IMR-90 (cell line): ENCODE measurements around the gene RAET1G.

Experiments used
- CEBPB ChIP-seq: IDR thresholded peaks from 2 replicates; pipeline ENCODE4 v1.6.1; 2012; ENCODE audit warnings: low read depth, low read length, improper control_type of control experiment
- CHD1 ChIP-seq: IDR thresholded peaks from 2 replicates; pipeline ENCODE4 v1.6.1; 2012; ENCODE audit warnings: low read depth, low read length, improper control_type of control experiment
- CTCF ChIP-seq: conservative IDR thresholded peaks from 2 replicates; pipeline ENCODE4 v1.5.1; 2012; ENCODE audit warnings: mild to moderate bottlenecking, low read depth, low read length, improper control_type of control experiment
- ELK1 ChIP-seq: fragments of 150-350 bp; IDR thresholded peaks from 2 replicates; pipeline ENCODE4 v1.6.1; 2016; ENCODE audit warnings: low read depth, mild to moderate bottlenecking, low read length, moderate library complexity, borderline replicate concordance
- FOS ChIP-seq: fragments of 150-350 bp; IDR thresholded peaks from 2 replicates; pipeline ENCODE4 v1.6.1; 2016; ENCODE audit warnings: low read depth, low read length
- MAFK ChIP-seq: IDR thresholded peaks from 2 replicates; pipeline ENCODE4 v1.6.1; 2012; ENCODE audit warnings: low read depth, low read length, improper control_type of control experiment
- MXI1 ChIP-seq: IDR thresholded peaks from 2 replicates; pipeline ENCODE4 v1.6.1; 2012; ENCODE audit warnings: low read depth, mild to moderate bottlenecking, low read length, moderate library complexity, borderline replicate concordance
- NFE2L2 ChIP-seq: fragments of 150-350 bp; IDR thresholded peaks from 2 replicates; pipeline ENCODE4 v1.6.1; 2016; ENCODE audit warnings: low read depth, mild to moderate bottlenecking, low read length
- POLR2A ChIP-seq: IDR thresholded peaks from 2 replicates; pipeline ENCODE4 v1.6.1; 2012; ENCODE audit warnings: mild to moderate bottlenecking, low read depth, low read length
- RAD21 ChIP-seq: IDR thresholded peaks from 2 replicates; pipeline ENCODE4 v1.6.1; 2012; ENCODE audit warnings: low read length, improper control_type of control experiment
- RCOR1 ChIP-seq: IDR thresholded peaks from 2 replicates; pipeline ENCODE4 v1.6.1; 2012; ENCODE audit warnings: mild to moderate bottlenecking, low read length, improper control_type of control experiment; ENCODE audit not compliant: insufficient replicate concordance
- SMC3 ChIP-seq: fragments of 150-350 bp; IDR thresholded peaks from 2 replicates; pipeline ENCODE4 v1.6.1; 2016; ENCODE audit warnings: low read depth, mild to moderate bottlenecking, antibody characterized with exemption, low read length, moderate library complexity
- USF2 ChIP-seq: fragments of 150-350 bp; IDR thresholded peaks from 2 replicates; pipeline ENCODE4 v1.6.1; 2017; ENCODE audit warnings: mild to moderate bottlenecking, antibody characterized with exemption, low read length, low read depth

DNA sequence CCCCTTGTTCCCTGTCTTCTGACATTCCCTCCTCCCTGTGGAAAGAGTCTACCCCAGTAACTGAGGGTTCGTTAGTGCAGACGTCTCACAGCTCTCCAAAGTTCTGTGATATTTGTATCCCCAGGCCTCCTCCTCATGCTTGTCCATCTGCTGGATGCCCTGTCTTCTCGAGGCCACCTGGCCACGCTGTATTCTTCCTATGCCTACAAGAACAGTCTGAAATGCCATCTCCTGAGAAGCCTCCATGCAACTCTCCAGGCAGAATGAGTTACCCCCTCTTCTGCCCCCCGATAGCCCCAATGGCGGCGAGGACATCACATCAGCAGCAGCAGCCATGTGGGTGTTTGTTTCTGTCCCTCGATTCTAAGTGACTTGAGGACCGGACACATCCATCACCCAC lies 28.2 kb upstream of the RAET1G start:
- TF ChIP-seq CTCF: no peak
- no peak for TF ChIP-seq POLR2A
- TF ChIP-seq NFE2L2: no peak
- no peak for TF ChIP-seq CHD1
- no peak for TF ChIP-seq RAD21
- TF ChIP-seq SMC3: no peak
- TF ChIP-seq FOS: no peak
- TF ChIP-seq MXI1: no peak
- no peak for TF ChIP-seq CEBPB
- no peak for TF ChIP-seq RCOR1
- TF ChIP-seq USF2: no peak
- TF ChIP-seq MAFK: no peak
- no peak for TF ChIP-seq ELK1
